ENCODE results near the gene WDR59.

GRCh38 chr16:74898659-74899058 is 86.3 kb downstream of the WDR59 start:
- TF ChIP-seq POLR2A (IDR thresholded peaks at IDR 0.05; ENCODE audit: low read length) (no peak), GATA1 (IDR thresholded peaks at IDR 0.05; ENCODE audit: low read depth, low read length) (no peak)
